Measurements from ENCODE around the gene ZNF516.
"Not testable (repeated sequence)": the region's sequence is repeated elsewhere in the genome, so short reads cannot be mapped to it uniquely, and the experiment has no call there.

Gene ZNF516

DNA sequence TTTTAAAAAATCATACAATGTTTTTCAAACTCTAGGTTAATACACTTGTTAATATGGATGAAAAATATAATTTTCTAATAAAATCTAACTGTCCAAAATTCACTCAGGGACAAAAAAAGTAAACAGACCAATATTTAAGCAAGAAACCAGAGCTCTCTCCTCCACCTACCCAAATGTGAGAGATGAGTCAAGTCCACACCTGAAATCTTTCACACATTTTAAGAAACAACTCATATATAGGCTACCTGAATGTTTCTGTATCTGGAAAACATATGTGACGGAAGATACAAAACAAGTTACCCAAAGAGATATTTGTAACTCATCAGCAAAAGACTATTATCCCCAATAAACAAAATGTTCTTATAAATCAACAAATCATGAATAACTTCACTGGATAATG, 20.2 kb downstream of the ZNF516 start:
- Histone ChIP-seq H3K27ac (ENCODE audit: low read depth, low read length) (no peak overlapping the region), H3K27me3 (ENCODE audit: control insufficient read depth, low read length) (no peaks in the 10 kb centered on the region), H3K9me3 (ENCODE audit: control insufficient read depth, insufficient read depth, low read length) (no peaks in the 10 kb centered on the region), H4K20me1 (ENCODE audit: control insufficient read depth, insufficient read depth, low read depth, low read length) (peaks cover 14% of the 10 kb centered on the region; the same call in 1 of the 2 replicates), H3K36me3 (ENCODE audit: control insufficient read depth, low read length) (peaks cover 3% of the 10 kb centered on the region; the same call in 1 of the 2 replicates), H3K79me2 (ENCODE audit: control insufficient read depth, low read length) (peaks cover 99% of the 10 kb centered on the region), H3F3A (ENCODE audit: control insufficient read depth, insufficient read depth) (peaks cover 4% of the 10 kb centered on the region; the same call in 1 of the 2 replicates), H3K4me2 (ENCODE audit: low read length) (no peak overlapping the region), H3K9me2 (replicated peaks; ENCODE audit: control insufficient read depth, low read length) (no peaks in the 10 kb centered on the region), H3K4me1 (ENCODE audit: control insufficient read depth, low read length) (peaks cover 19% of the 10 kb centered on the region), H3K4me3 (ENCODE audit: low read length) (no peak overlapping the region)
- TF ChIP-seq, protein P1, sequence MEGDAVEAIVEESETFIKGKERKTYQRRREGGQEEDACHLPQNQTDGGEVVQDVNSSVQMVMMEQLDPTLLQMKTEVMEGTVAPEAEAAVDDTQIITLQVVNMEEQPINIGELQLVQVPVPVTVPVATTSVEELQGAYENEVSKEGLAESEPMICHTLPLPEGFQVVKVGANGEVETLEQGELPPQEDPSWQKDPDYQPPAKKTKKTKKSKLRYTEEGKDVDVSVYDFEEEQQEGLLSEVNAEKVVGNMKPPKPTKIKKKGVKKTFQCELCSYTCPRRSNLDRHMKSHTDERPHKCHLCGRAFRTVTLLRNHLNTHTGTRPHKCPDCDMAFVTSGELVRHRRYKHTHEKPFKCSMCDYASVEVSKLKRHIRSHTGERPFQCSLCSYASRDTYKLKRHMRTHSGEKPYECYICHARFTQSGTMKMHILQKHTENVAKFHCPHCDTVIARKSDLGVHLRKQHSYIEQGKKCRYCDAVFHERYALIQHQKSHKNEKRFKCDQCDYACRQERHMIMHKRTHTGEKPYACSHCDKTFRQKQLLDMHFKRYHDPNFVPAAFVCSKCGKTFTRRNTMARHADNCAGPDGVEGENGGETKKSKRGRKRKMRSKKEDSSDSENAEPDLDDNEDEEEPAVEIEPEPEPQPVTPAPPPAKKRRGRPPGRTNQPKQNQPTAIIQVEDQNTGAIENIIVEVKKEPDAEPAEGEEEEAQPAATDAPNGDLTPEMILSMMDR (IDR thresholded peaks at IDR 0.05; ENCODE audit: low read depth, low read length, poor library complexity, severe bottlenecking), result no peak
- no peak for TF ChIP-seq EZH2phosphoT487 (IDR thresholded peaks at IDR 0.05; ENCODE audit: borderline replicate concordance, low read length)

DNA sequence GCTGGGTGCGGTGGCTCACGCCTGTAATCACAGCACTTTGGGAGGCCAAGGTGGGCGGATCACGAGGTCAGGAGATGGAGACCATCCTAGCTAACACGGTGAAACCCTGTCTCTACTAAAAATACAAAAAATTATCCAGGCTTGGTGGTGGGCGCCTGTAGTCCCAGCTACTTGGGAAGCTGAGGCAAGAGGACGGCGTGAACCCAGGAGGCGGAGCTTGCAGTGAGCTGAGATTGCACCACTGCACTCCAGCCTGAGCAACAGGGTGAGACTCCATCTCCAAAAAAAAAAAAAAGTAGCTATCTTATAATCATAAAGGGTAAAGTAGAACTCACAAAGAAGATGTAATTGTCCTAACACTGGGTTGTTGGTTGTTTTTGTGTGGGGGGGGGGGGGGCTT, 21.5 kb downstream of the ZNF516 start:
- Histone ChIP-seq H3K4me1 (ENCODE audit: control insufficient read depth, low read length) (peaks cover 28% of the 10 kb centered on the region), H3K79me2 (ENCODE audit: control insufficient read depth, low read length) (peaks cover 99% of the 10 kb centered on the region), H4K20me1 (ENCODE audit: control insufficient read depth, insufficient read depth, low read depth, low read length) (peaks cover 14% of the 10 kb centered on the region; the same call in 1 of the 2 replicates)
- not testable (repeated sequence) for H3K9me2 ChIP-seq (replicated peaks; ENCODE audit: control insufficient read depth, low read length); H3K4me3 ChIP-seq (ENCODE audit: low read length); H3F3A ChIP-seq (ENCODE audit: control insufficient read depth, insufficient read depth); H3K4me2 ChIP-seq (ENCODE audit: low read length); H3K9me3 ChIP-seq (ENCODE audit: control insufficient read depth, insufficient read depth, low read length); H3K27me3 ChIP-seq (ENCODE audit: control insufficient read depth, low read length); H3K27ac ChIP-seq (ENCODE audit: low read depth, low read length); H3K36me3 ChIP-seq (ENCODE audit: control insufficient read depth, low read length)

DNA sequence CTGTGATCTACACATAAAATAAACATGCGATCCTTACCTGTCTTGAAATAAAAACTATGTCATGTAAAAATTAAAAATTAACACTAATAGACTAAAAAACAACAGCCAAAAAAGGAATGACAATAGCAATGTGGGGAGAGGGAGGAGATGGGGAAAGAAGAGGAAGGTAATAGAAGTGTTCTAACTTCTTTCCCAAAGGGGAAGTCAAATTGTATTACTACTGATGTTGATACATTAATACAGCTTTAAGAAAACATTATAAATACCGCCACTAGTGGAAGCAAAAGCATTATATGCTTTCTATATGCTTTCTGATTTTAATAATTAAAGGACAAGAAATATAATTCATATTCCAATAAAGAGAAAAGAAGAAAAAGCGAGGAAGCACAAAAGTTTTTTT, 22.2 kb downstream of the ZNF516 start:
- H3K9me2 ChIP-seq (replicated peaks; ENCODE audit: control insufficient read depth, low read length), result no peaks in the 10 kb centered on the region
- peaks cover 3% of the 10 kb centered on the region for H3K36me3 ChIP-seq (ENCODE audit: control insufficient read depth, low read length)
- H3K4me3 ChIP-seq (ENCODE audit: low read length), result no peak overlapping the region
- H3K4me2 ChIP-seq (ENCODE audit: low read length), result no peak overlapping the region
- peaks cover 32% of the 10 kb centered on the region for H3K4me1 ChIP-seq (ENCODE audit: control insufficient read depth, low read length)
- H3K9me3 ChIP-seq (ENCODE audit: control insufficient read depth, insufficient read depth, low read length), result no peaks in the 10 kb centered on the region
- H3K27me3 ChIP-seq (ENCODE audit: control insufficient read depth, low read length), result no peaks in the 10 kb centered on the region
- peaks cover 17% of the 10 kb centered on the region; the same call in 1 of the 2 replicates for H4K20me1 ChIP-seq (ENCODE audit: control insufficient read depth, insufficient read depth, low read depth, low read length)
- peaks cover 100% of the 10 kb centered on the region for H3K79me2 ChIP-seq (ENCODE audit: control insufficient read depth, low read length)
- H3F3A ChIP-seq (ENCODE audit: control insufficient read depth, insufficient read depth), result peaks cover 4% of the 10 kb centered on the region; the same call in 1 of the 2 replicates
- TF ChIP-seq, protein P1 (IDR thresholded peaks at IDR 0.05; ENCODE audit: low read depth, low read length, poor library complexity, severe bottlenecking), result no peak
- TF ChIP-seq EZH2phosphoT487 (IDR thresholded peaks at IDR 0.05; ENCODE audit: borderline replicate concordance, low read length), result no peak
- H3K27ac ChIP-seq (ENCODE audit: low read depth, low read length), result no peak overlapping the region

DNA sequence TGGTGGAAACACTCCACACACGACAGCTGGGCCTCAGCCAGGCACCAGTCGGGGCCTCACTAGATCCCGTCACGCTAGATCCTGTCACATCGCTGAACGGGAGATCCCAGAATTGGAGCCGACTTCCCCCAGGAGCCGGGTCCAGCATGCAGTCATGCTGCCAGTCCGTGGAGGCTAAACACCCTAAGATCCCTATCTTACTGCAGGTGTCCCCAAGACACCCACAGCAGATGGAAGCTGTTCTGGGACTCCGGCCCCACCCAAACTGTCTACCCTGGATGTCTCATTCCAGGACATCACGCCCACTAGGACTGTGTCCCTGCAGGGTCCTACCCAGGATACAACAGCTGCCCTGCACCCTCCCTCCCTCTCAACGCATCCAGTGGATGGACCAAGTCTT, 23.4 kb downstream of the ZNF516 start:
- peaks cover 3% of the 10 kb centered on the region for H3K36me3 ChIP-seq (ENCODE audit: control insufficient read depth, low read length)
- H3K4me1 ChIP-seq (ENCODE audit: control insufficient read depth, low read length), result peaks cover 28% of the 10 kb centered on the region
- H3K9me3 ChIP-seq (ENCODE audit: control insufficient read depth, insufficient read depth, low read length), result no peaks in the 10 kb centered on the region
- H3K4me3 ChIP-seq (ENCODE audit: low read length), result no peak overlapping the region
- H3K27me3 ChIP-seq (ENCODE audit: control insufficient read depth, low read length), result no peaks in the 10 kb centered on the region
- H4K20me1 ChIP-seq (ENCODE audit: control insufficient read depth, insufficient read depth, low read depth, low read length), result peaks cover 17% of the 10 kb centered on the region; the same call in 1 of the 2 replicates
- peaks cover 99% of the 10 kb centered on the region for H3K79me2 ChIP-seq (ENCODE audit: control insufficient read depth, low read length)
- TF ChIP-seq, protein P1 (IDR thresholded peaks at IDR 0.05; ENCODE audit: low read depth, low read length, poor library complexity, severe bottlenecking), result no peak
- TF ChIP-seq EZH2phosphoT487 (IDR thresholded peaks at IDR 0.05; ENCODE audit: borderline replicate concordance, low read length), result no peak
- no peak overlapping the region for H3K27ac ChIP-seq (ENCODE audit: low read depth, low read length)
- H3K9me2 ChIP-seq (replicated peaks; ENCODE audit: control insufficient read depth, low read length), result no peaks in the 10 kb centered on the region
- H3F3A ChIP-seq (ENCODE audit: control insufficient read depth, insufficient read depth), result peaks cover 4% of the 10 kb centered on the region; the same call in 1 of the 2 replicates
- H3K4me2 ChIP-seq (ENCODE audit: low read length), result no peak overlapping the region

Data from DOHH2 (cell line).